HUDEP-2 (cell line): ENCODE measurements around the gene CDC42SE2.
"Not testable (repeated sequence)": the region's sequence is repeated elsewhere in the genome, so short reads cannot be mapped to it uniquely, and the experiment has no call there.

Experiments used
- DNase-seq, 76 experiments: peaks; one replicate each; lab custom pipeline; 2025; ENCODE audit not compliant: unreplicated experiment in 76 of 76; lab: John Stamatoyannopoulos, UW

Gene CDC42SE2

DNA sequence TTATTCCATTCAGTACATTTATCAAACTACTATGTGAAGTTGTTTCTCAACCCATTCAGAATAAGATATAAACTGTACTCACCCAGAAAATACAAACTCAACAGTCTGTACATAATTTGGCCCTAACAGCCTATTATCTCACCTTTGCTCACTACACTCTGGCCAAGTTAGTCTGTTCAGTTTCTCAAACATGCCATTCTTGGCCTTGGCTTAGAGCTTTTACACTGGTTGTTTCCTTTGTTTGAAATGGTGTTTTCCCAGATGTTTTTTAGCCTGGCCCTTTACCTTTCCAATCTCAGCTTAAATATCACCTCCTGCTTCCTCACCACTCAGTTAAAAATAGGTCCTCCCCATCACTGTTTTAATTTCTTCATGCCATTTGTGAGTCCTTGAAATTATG lies 13.6 kb downstream of the CDC42SE2 start:
- DNase-seq, result no peak

GRCh38 chr5:131277875-131278740 lies 14.3 kb downstream of the CDC42SE2 start:
- peak in 8 of 76 experiments; percentile 5 to 40 (median 12) for DNase-seq

DNA sequence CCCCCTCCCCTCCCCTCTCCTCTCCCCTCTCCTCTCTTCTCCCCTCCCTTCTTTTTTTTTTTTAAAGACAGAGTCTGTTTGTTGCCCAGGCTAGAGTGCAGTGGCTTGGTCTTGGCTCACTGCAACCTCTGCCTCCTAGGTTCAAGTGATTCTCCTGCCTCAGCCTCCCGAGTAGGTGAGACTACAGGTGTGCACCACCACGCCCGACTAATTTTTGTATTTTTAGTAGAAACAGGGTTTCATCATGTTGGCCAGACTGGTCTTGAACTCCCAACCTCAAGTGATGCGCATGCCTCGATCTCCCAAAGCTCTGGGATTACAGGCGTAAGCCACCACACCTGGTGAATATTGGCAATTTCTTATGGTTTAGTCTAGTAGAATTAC lies 14.9 kb downstream of the CDC42SE2 start:
- not testable (repeated sequence) for DNase-seq

- DNase-seq, result no peak
Observed at GRCh38 chr5:131279204-131279603, 15.4 kb downstream of the CDC42SE2 start.

DNA sequence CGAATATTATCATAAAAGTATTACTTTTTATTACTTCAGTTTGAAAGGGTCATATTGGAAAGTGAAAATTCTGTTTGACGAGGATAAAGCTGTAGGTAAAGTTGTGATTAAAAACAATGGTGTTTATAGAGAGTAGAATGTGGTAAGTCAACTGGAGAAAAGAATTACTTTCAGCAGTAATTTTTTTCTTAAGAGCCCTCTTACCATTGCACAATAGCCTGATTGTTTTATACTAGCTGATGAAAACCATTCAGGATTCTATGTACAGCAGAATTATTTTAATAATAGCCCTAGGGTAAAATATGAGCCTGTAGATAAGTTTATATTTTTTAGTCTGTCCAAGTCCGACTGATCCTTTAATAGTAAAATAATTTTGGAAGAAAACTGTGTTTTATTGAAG lies 16.6 kb downstream of the CDC42SE2 start:
- no peak for DNase-seq

GRCh38 chr5:131281133-131281867 lies 17.4 kb downstream of the CDC42SE2 start:
- peak in 1 of 76 experiments; percentile 7 for DNase-seq

GRCh38 chr5:131281868-131282234 lies 18.0 kb downstream of the CDC42SE2 start:
- no peak for DNase-seq

DNA sequence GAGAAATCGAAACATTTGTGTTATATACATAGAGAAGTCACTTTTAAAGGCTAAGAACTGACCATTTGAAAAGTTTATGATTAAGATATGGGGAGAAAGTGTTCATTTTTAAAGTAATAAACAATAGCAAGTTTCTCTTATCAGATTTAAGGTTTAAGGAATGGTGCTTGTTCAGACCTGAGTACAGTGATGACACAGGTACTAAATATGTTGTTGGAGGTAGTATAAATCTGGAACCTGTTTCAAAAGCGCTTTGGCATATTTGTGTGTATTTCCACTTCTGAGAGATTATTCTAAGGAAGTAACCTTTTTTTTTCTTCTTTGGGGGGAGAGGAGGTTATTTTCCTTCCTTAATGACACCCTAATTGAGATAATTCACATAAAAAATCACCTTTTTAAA lies 18.4 kb downstream of the CDC42SE2 start:
- no peak for DNase-seq

- DNase-seq, result no peak
Observed at GRCh38 chr5:131285703-131286399, 22.0 kb downstream of the CDC42SE2 start.

- no peak for DNase-seq
Observed at GRCh38 chr5:131286400-131286715, 22.5 kb downstream of the CDC42SE2 start.

DNA sequence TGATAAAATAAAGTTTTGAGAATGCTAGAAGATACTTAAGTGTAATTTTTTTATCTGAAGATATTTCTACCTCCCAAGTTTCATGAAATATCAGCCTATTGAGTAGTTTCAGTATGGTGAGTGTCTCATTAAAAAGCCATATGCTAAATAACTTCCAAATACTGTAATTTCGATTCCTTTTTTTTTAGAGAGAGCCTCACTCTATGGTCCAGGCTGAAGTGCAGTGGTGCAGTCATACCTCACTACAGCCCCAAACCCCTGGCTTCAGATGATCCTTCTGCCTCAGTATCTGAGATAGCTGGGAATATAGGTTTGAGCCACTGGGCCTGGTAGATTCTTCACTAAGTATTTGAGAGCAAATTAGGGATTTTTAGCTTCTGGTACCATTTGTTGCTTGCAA lies 24.5 kb downstream of the CDC42SE2 start:
- no peak for DNase-seq

- DNase-seq, result no peak
Observed at GRCh38 chr5:131289738-131290137, 25.9 kb downstream of the CDC42SE2 start.

GRCh38 chr5:131296213-131296672 lies 32.4 kb downstream of the CDC42SE2 start:
- no peak for DNase-seq

DNA sequence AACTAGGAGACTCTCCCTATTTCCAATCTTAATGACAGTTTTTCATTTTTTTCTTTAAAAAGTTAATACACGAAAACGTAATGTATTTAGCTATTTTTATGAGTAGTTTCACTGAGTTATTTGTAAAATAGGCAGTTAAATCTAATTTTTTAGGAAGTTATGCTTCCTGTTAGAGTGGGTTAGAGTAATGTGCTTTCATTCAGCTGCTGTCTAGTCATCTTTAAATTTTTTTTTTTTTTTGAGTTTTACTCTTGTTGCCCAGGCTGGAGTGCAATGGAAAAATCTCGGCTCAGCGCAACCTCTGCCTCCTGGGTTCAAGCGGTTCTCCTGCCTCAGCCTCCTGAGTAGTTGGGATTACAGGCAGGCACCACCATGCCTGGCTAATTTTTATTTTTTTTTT lies 34.0 kb downstream of the CDC42SE2 start:
- no peak for DNase-seq

DNA sequence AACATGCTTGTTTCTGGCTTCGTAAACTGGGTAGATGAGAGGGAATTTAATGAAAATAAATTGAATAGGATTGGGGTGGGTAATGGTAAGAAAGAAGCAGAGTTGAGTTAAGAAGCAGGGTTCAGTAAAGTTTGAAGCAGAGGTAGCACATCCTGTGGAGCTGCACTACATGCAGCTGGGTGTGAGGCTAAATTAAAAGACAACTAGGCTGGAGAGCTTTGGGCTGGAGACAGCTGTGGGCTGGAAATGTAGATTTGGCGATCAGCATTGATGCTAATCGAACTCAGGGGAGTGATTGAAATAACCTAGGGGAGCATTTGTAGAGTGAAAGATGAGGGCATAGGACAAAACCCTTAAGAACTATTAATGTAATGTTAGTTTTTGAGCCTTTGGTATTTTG lies 35.6 kb downstream of the CDC42SE2 start:
- DNase-seq, result no peak

- DNase-seq, result no peak
Observed at GRCh38 chr5:131302506-131302905, 38.7 kb downstream of the CDC42SE2 start.

GRCh38 chr5:131303537-131303936 lies 39.7 kb downstream of the CDC42SE2 start:
- no peak for DNase-seq

DNA sequence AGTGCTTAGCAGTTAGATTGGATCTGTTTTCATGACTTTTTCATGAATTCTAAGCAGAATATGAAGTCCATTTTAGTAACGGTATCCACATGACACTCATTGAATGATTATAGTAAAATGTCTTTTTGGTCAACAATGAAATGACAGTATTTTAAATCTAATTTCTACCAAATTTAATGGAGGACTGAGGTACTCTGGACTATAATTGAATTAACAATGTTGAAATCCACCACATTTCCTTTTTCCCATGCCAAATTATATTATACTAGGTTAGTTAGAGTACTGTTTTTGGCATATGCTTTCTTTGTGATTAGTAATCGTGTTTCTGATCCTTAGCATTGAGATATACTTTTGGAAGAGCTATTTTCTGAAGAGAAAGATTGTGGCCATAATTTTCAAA lies 40.6 kb downstream of the CDC42SE2 start:
- no peak for DNase-seq

- DNase-seq, result no peak
Observed at GRCh38 chr5:131305138-131305689, 41.4 kb downstream of the CDC42SE2 start.

- DNase-seq, result no peak
Observed at GRCh38 chr5:131305906-131306305, 42.1 kb downstream of the CDC42SE2 start.

DNA sequence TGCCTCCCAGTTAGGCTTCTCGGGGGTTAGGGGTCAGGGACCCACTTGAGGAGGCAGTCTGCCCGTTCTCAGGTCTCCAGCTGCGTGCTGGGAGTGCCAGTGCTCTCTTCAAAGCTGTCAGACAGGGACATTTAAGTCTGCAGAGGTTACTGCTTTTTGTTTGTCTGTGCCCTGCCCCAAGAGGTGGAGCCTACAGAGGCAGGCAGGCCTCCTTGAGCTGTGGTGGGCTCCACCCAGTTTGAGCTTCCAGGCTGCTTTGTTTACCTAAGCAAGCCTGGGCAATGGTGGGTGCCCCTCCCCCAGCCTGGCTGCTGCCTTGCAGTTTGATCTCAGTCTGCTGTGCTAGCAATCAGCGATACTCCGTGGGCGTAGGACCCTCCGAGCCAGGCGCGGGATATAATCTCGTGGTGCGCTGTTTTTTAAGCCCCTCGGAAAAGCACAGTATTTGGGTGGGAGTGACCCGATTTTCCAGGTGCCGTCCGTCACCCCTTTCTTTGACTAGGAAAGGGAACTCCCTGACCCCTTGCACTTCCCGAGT lies 48.5 kb downstream of the CDC42SE2 start:
- DNase-seq, result peak in 2 of 76 experiments; percentile 9 to 25
